ENCODE data around the gene DPH7. TPM values are rescaled to one million over a fixed set of nuclear protein-coding genes. Genes with fewer than 3 reads are reported as not detected.

The DPH7 gene
- polyA plus RNA-seq, 2 donors = 20.5 to 36.0 TPM

DNA sequence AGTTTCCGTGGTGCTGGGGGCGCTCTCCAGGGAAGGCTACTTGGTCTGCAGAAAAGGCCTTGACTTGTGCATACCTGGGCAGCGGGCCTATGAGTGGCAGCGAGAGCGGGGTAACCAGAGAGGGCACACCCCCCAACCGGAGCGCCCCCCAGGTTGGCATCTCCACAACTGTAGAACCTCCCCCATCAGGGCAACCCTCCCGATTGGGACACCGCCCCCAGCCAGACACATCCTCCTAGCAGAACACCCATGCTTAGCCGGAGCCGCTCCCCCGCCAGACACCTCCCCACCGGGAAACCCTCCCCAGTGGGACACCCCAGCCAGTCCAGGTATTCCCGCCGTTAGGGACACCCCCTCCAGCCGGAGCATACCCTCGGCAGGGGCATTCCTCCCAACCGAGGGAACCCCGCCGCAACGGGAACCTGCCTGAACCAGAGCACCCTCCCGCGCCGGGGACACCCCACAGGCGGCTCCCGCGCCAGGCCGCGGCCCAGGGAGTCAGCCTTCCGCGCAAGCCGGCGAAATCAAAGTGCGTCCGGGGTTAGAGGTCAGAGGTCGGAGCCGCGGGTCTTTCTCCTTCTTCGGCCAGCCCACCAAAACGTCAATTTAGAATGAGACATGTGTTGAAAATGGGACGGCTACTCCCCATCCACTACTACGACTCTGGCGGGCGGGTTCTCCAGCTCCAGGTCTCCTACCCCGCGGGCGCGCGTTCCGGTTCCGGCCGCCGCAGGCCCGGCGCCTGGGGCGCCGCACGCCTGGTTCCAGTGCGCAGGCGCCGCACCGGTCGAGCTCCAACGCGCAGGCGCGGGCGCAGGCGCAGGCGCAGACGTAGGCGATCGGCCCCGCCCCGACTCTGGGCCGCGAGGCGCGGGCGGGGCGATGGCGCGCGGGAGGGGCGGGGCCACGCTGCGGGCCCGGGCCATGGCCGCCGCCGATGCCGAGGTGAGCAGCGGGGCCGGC lies 39.7 kb upstream of the DPH7 start, which contains the start of gene EHMT1:
Gene EHMT1, plus strand, starts transcription at position 901 of the 963 bp plus-strand sequence. Its CDS starts 24 bp downstream, at position 925.
- H3K27me3 ChIP-seq (ENCODE audit: control insufficient read depth in 1 of 2, insufficient read depth in 2 of 2, low read length in 2 of 2) = no peaks in the 10 kb centered on the region
- peak within 1 kb of the TSS; percentile 76 to 95 for H3K4me3 ChIP-seq (ENCODE audit: low read depth in 1 of 2, low read length in 2 of 2)
- peaks cover 0 to 15% of the 10 kb centered on the region in 2 donors for H3K4me1 ChIP-seq (ENCODE audit: control insufficient read depth in 2 of 2, insufficient read depth in 2 of 2, low read length in 1 of 2)
- H3K9me3 ChIP-seq (ENCODE audit: control insufficient read depth in 2 of 2, insufficient read depth in 1 of 2, low read depth in 1 of 2, low read length in 1 of 2) = no peaks in the 10 kb centered on the region
- 1% methylated on average over 74 to 94 of the region's 94 CpGs for WGBS, 2 donors
- H3K27ac ChIP-seq (ENCODE audit: low read depth in 2 of 2, low read length in 1 of 2) = peak within 1 kb of the TSS; percentile 91 to 95
- peaks cover 0 to 30% of the 10 kb centered on the region in 2 donors for H3K36me3 ChIP-seq (ENCODE audit: control insufficient read depth in 2 of 2, insufficient read depth in 2 of 2, low read length in 1 of 2)

DNA sequence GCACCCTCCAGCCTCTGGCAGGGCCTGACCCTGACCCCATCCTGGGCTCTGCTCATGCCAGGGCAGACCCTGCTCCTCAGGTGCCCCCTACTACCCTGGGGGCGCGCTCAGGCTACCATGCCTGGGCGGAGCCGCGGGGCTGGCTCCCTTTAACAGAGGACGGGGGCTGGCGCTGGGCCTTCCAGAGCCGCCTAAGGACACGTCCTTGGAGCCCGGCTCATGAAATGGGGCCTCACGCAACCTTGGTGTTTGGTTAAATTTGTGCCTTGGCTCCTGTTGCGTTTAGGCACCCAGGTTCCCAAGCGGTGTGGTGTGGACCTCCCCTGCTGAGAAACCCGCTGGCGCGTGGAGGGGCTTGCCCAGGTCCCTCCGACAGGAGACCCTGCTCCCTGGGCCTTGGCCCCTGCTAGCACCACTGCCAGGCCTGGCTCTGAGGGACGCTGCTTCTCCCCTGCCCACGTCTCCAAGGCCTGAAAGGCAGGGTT lies 36.7 kb upstream of the DPH7 start:
- no peak overlapping the region for H3K27ac ChIP-seq (ENCODE audit: low read depth in 2 of 2, low read length in 1 of 2)
- H3K27me3 ChIP-seq (ENCODE audit: control insufficient read depth in 1 of 2, insufficient read depth in 2 of 2, low read length in 2 of 2) = no peaks in the 10 kb centered on the region
- no peaks in the 10 kb centered on the region for H3K9me3 ChIP-seq (ENCODE audit: control insufficient read depth in 2 of 2, insufficient read depth in 1 of 2, low read depth in 1 of 2, low read length in 1 of 2)
- H3K4me1 ChIP-seq (ENCODE audit: control insufficient read depth in 2 of 2, insufficient read depth in 2 of 2, low read length in 1 of 2) = peaks cover 2 to 37% of the 10 kb centered on the region in 2 donors
- H3K36me3 ChIP-seq (ENCODE audit: control insufficient read depth in 2 of 2, insufficient read depth in 2 of 2, low read length in 1 of 2) = peaks cover 0 to 36% of the 10 kb centered on the region in 2 donors
- H3K4me3 ChIP-seq (ENCODE audit: low read depth in 1 of 2, low read length in 2 of 2) = no peak overlapping the region
- WGBS, 2 donors = 87 to 88% methylated on average over 19 of the region's 19 CpGs

DNA sequence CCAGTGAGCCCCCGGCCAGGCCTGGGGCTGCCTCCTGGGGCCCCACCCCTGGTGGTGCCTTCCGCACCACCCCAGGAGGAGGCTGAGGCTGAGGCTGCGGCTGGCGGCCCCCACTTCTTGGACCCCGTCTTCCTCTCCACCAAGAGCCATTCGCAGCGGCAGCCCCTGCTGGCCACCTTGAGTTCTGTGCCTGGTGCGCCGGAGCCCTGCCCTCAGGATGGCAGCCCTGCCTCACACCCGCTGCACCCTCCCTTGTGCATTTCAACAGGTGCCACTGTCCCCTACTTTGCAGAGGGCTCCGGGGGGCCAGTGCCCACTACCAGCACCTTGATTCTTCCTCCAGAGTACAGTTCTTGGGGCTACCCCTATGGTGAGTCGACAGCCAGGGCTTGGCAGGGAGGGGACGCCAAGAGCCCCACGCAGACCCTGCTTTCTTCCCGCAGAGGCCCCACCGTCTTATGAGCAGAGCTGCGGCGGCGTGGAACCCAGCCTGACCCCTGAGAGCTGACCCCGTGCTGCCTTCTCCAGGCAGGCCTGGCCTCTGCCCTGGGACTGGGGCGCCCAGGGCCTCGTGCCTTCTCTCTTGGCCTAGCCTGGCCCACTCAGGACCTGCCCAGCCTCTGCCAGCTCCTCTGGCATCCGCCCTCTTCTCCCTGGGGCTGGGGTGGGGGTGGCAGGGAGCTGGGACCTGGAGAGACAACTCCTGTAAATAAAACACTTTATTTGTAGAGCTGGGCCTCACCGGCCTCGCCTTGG lies 36.1 kb upstream of the DPH7 start:
- H3K9me3 ChIP-seq (ENCODE audit: control insufficient read depth in 2 of 2, insufficient read depth in 1 of 2, low read depth in 1 of 2, low read length in 1 of 2) = no peaks in the 10 kb centered on the region
- H3K36me3 ChIP-seq (ENCODE audit: control insufficient read depth in 2 of 2, insufficient read depth in 2 of 2, low read length in 1 of 2) = peaks cover 0 to 36% of the 10 kb centered on the region in 2 donors
- no peaks in the 10 kb centered on the region for H3K27me3 ChIP-seq (ENCODE audit: control insufficient read depth in 1 of 2, insufficient read depth in 2 of 2, low read length in 2 of 2)
- WGBS, 2 donors = 88 to 94% methylated on average over 25 of the region's 25 CpGs
- no peak overlapping the region for H3K4me3 ChIP-seq (ENCODE audit: low read depth in 1 of 2, low read length in 2 of 2)
- H3K4me1 ChIP-seq (ENCODE audit: control insufficient read depth in 2 of 2, insufficient read depth in 2 of 2, low read length in 1 of 2) = peaks cover 2 to 35% of the 10 kb centered on the region in 2 donors
- no peak overlapping the region for H3K27ac ChIP-seq (ENCODE audit: low read depth in 2 of 2, low read length in 1 of 2)

DNA sequence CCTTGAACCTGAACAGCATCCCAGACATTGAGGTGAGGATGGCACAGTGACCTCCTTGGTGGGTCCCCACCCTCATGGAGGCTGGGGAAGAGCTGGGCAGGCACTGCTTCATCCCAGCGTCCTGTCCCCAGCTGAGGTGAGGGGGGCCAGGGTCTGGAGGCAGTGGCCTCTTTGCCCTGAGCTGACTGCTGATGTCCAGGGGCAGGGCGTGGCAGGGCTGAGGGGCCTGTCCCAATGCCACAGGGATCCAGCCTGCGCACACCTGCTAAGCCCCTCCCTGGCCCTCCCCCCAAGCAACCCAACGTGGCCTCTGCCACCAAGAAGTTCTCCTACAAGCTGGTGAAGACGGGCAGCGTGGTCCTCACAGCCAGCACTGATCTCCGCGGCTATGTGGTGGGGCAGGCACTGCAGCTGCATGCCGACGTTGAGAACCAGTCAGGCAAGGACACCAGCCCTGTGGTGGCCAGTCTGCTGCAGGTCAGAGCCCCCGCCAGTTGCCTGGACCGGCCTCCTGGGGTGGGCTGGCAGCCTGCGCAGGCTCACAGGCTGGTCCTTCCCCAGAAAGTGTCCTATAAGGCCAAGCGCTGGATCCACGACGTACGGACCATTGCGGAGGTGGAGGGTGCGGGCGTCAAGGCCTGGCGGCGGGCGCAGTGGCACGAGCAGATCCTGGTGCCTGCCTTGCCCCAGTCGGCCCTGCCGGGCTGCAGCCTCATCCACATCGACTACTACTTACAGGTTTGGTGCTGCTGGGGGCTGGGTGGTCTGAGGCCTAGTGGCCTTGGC lies 35.2 kb upstream of the DPH7 start:
- Histone ChIP-seq H3K36me3 (ENCODE audit: control insufficient read depth in 2 of 2, insufficient read depth in 2 of 2, low read length in 1 of 2) (peaks cover 0 to 36% of the 10 kb centered on the region in 2 donors), H3K27ac (ENCODE audit: low read depth in 2 of 2, low read length in 1 of 2) (peak overlapping the region; percentile 93 to 99), H3K4me1 (ENCODE audit: control insufficient read depth in 2 of 2, insufficient read depth in 2 of 2, low read length in 1 of 2) (peaks cover 2 to 35% of the 10 kb centered on the region in 2 donors), H3K27me3 (ENCODE audit: control insufficient read depth in 1 of 2, insufficient read depth in 2 of 2, low read length in 2 of 2) (no peaks in the 10 kb centered on the region), H3K4me3 (ENCODE audit: low read depth in 1 of 2, low read length in 2 of 2) (peak overlapping the region in 1 of 2 donors; percentile 47), H3K9me3 (ENCODE audit: control insufficient read depth in 2 of 2, insufficient read depth in 1 of 2, low read depth in 1 of 2, low read length in 1 of 2) (no peaks in the 10 kb centered on the region)
- 92 to 93% methylated on average over 27 of the region's 27 CpGs for WGBS, 2 donors

DNA sequence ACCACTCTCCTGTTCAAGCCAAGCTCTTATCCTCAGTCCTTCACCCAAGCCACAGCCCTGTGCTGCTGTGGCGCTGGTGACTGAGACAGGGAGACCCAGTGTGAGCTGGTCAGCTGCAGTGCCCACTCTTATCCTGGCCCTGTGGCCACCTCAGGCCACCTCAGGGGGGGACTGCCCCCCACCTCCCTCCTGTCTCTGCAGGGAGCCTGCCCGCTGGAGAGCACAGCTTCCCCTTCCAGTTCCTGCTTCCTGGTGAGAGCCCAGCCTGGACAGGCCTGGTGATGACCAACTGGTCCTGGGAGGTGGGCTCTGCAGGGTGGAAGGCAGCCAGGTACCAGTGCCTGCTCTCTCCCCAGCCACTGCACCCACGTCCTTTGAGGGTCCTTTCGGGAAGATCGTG lies 34.5 kb upstream of the DPH7 start:
- Histone ChIP-seq H3K36me3 (ENCODE audit: control insufficient read depth in 2 of 2, insufficient read depth in 2 of 2, low read length in 1 of 2) (peaks cover 0 to 36% of the 10 kb centered on the region in 2 donors), H3K4me1 (ENCODE audit: control insufficient read depth in 2 of 2, insufficient read depth in 2 of 2, low read length in 1 of 2) (peaks cover 2 to 35% of the 10 kb centered on the region in 2 donors)

DNA sequence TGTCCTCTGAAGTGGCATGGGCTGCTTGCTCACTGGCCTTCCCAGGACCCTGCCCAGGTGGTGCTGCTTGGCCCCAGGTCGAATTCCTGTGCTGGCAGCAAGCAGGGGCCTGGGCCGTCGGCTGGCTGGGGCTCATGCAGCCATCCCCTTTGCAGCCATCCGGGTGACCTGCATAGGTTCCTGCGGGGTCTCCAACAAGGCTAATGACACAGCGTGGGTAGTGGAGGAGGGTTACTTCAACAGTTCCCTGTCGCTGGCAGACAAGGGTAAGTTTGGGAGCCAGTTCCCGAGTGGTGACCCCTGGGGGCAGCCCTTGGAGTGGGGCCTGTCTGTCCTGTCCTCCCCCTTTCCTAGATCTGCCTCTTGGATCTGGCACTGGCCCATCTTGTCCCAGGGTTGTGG lies 34.0 kb upstream of the DPH7 start:
- Histone ChIP-seq H3K27me3 (ENCODE audit: control insufficient read depth in 1 of 2, insufficient read depth in 2 of 2, low read length in 2 of 2) (no peaks in the 10 kb centered on the region), H3K27ac (ENCODE audit: low read depth in 2 of 2, low read length in 1 of 2) (peak overlapping the region; percentile 93 to 99), H3K9me3 (ENCODE audit: control insufficient read depth in 2 of 2, insufficient read depth in 1 of 2, low read depth in 1 of 2, low read length in 1 of 2) (no peaks in the 10 kb centered on the region), H3K4me3 (ENCODE audit: low read depth in 1 of 2, low read length in 2 of 2) (peak overlapping the region; percentile 36 to 47), H3K4me1 (ENCODE audit: control insufficient read depth in 2 of 2, insufficient read depth in 2 of 2, low read length in 1 of 2) (peaks cover 2 to 34% of the 10 kb centered on the region in 2 donors), H3K36me3 (ENCODE audit: control insufficient read depth in 2 of 2, insufficient read depth in 2 of 2, low read length in 1 of 2) (peaks cover 0 to 36% of the 10 kb centered on the region in 2 donors)
- WGBS, 2 donors = 53% methylated on average over 8 of the region's 8 CpGs

More for the DNA sequence above, 34.5 kb upstream of the DPH7 start:
- H3K27ac ChIP-seq (ENCODE audit: low read depth in 2 of 2, low read length in 1 of 2) = peak overlapping the region; percentile 93 to 99
- H3K9me3 ChIP-seq (ENCODE audit: control insufficient read depth in 2 of 2, insufficient read depth in 1 of 2, low read depth in 1 of 2, low read length in 1 of 2) = no peaks in the 10 kb centered on the region
- WGBS, 2 donors = 84 to 88% methylated on average over 5 of the region's 5 CpGs
- H3K4me3 ChIP-seq (ENCODE audit: low read depth in 1 of 2, low read length in 2 of 2) = peak overlapping the region in 1 of 2 donors; percentile 47
- H3K27me3 ChIP-seq (ENCODE audit: control insufficient read depth in 1 of 2, insufficient read depth in 2 of 2, low read length in 2 of 2) = no peaks in the 10 kb centered on the region

DNA sequence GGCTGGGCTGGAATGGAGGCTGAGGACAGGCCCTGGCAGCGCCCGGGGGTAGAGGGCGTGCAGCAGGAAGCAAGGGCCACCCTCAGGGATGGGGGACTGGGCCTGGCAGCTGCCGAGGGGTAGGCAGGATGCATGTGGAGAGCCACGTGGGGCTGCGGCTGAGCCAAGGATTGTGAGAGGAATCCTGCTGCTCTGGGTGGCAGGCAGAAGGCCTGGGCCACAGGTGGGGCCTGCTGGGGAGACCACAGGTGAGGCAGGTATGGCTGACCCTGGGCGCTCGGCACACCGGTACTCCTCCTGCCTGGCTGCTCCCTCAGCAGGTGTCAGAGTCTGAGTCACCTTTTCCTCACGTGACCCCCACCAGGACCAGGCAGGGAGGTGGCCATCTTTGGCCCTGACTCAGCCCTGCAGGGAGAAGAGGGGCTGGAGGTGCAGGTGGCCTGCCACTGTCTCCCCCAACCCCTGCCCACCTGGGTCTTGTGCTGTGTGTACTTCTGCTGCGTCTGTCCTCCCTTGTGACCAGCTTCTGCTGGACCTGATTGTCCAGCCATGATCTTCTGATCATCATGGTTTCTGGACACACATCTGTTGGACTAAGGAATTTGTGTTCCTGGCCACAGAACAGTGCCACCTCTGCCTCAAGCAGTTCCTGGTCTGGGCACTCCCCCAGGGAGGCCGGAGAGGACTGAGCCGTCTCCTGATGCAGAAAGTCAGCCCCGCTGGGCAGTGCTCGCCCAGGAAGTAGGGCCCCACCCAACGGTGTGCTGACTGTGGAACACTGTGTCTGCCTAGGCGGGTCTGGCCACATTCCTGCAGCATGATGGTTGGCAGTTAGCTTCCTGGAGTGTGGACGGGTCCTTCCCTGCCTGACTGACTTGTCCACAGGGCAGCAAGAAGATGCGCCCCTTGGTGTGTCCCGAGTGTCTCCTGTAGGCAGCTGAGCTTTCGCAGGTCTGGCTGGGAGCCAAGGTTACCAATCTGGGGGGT lies 33.2 kb upstream of the DPH7 start:
- peaks cover 0 to 34% of the 10 kb centered on the region in 2 donors for H3K36me3 ChIP-seq (ENCODE audit: control insufficient read depth in 2 of 2, insufficient read depth in 2 of 2, low read length in 1 of 2)
- H3K27ac ChIP-seq (ENCODE audit: low read depth in 2 of 2, low read length in 1 of 2) = peak overlapping the region; percentile 93 to 99
- 29 to 35% methylated on average over 21 of the region's 21 CpGs for WGBS, 2 donors
- H3K4me3 ChIP-seq (ENCODE audit: low read depth in 1 of 2, low read length in 2 of 2) = peak overlapping the region; percentile 36 to 47
- no peaks in the 10 kb centered on the region for H3K9me3 ChIP-seq (ENCODE audit: control insufficient read depth in 2 of 2, insufficient read depth in 1 of 2, low read depth in 1 of 2, low read length in 1 of 2)
- peaks cover 7 to 39% of the 10 kb centered on the region in 2 donors for H3K4me1 ChIP-seq (ENCODE audit: control insufficient read depth in 2 of 2, insufficient read depth in 2 of 2, low read length in 1 of 2)
- H3K27me3 ChIP-seq (ENCODE audit: control insufficient read depth in 1 of 2, insufficient read depth in 2 of 2, low read length in 2 of 2) = no peaks in the 10 kb centered on the region

DNA sequence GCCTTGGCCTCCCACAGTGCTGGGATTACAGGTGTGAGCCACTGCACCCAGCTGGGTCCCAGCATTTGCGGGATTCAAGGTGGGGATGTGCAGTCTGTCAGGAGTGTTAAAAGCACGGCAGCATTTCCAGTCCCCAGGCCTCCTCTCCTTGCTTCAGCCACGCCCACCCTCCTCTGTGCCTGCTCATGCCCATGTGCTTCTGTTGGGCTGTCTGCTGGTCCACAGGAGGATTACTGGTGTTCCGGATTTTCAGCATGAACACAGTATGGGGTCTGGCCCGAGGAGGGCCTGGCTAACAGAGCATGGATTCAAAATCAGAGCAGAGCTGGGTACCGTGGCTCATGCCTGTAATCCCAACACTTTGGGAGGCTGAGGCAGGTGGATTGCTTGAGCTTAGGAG lies 32.2 kb upstream of the DPH7 start:
- WGBS, 2 donors = 70 to 71% methylated on average over 6 of the region's 6 CpGs
- no peaks in the 10 kb centered on the region for H3K27me3 ChIP-seq (ENCODE audit: control insufficient read depth in 1 of 2, insufficient read depth in 2 of 2, low read length in 2 of 2)
- H3K36me3 ChIP-seq (ENCODE audit: control insufficient read depth in 2 of 2, insufficient read depth in 2 of 2, low read length in 1 of 2) = peaks cover 0 to 32% of the 10 kb centered on the region in 2 donors
- H3K27ac ChIP-seq (ENCODE audit: low read depth in 2 of 2, low read length in 1 of 2) = peak overlapping the region; percentile 93 to 99
- H3K4me1 ChIP-seq (ENCODE audit: control insufficient read depth in 2 of 2, insufficient read depth in 2 of 2, low read length in 1 of 2) = peaks cover 13 to 45% of the 10 kb centered on the region in 2 donors
- H3K9me3 ChIP-seq (ENCODE audit: control insufficient read depth in 2 of 2, insufficient read depth in 1 of 2, low read depth in 1 of 2, low read length in 1 of 2) = no peaks in the 10 kb centered on the region
- H3K4me3 ChIP-seq (ENCODE audit: low read depth in 1 of 2, low read length in 2 of 2) = no peak overlapping the region

Data from esophagus (tissue), 2 donors.